K562 (cell line): ENCODE results near the gene SRGAP2B. TPM values are rescaled to one million over a fixed set of nuclear protein-coding genes. Genes with fewer than 3 reads are reported as not detected.
"Not testable (repeated sequence)": the region's sequence is repeated elsewhere in the genome, so short reads cannot be mapped to it uniquely, and the experiment has no call there.

Source experiments
- ATF1 ChIP-seq, 2 experiments: fragments of 450-650 bp in 1 of 2; IDR thresholded peaks; 2 replicates each; pipeline ENCODE4 v1.6.1; 2016; ENCODE audit warnings: missing compliant biosample characterization in 1 of 2, missing genetic modification characterization in 1 of 2
- ATF7 ChIP-seq: fragments of 450-650 bp; IDR thresholded peaks from 2 replicates; pipeline ENCODE4 v1.7.1; 2014; ENCODE audit warnings: mild to moderate bottlenecking, moderate library complexity
- BRD9 ChIP-seq: fragments of 450-650 bp; IDR thresholded peaks from 2 replicates; pipeline ENCODE4 v1.6.1; 2018; ENCODE audit warnings: low read depth; ENCODE audit not compliant: partially characterized antibody
- CEBPB ChIP-seq: fragments of 450-650 bp; IDR thresholded peaks from 2 replicates; pipeline ENCODE4 v1.6.1; 2016; ENCODE audit warnings: missing genetic modification characterization, missing compliant biosample characterization
- CEBPG ChIP-seq, 3 experiments: fragments of 200-800 bp in 1 of 3; sonication (Bioruptor generic) in 1 of 3; sonication (generic) in 1 of 3; formaldehyde crosslinking in 1 of 3; IDR thresholded peaks in 2 of 3; conservative IDR thresholded peaks in 1 of 3; 2 replicates each; pipeline versions ENCODE4 v1.6.1 to v1.8.0; 2016 to 2022; ENCODE audit warnings: missing compliant biosample characterization in 2 of 3, missing genetic modification characterization in 2 of 3, mild to moderate bottlenecking in 1 of 3, missing genetic modification reagents in 1 of 3
- CTBP1 ChIP-seq: fragments of 450-650 bp; IDR thresholded peaks from 2 replicates; pipeline ENCODE4 v1.6.1; 2016; ENCODE audit warnings: borderline replicate concordance
- CXXC5 ChIP-seq: fragments of 250-450 bp; sonication (Bioruptor Pico); IDR thresholded peaks from 2 replicates; pipeline ENCODE4 v1.8.0; 2022; ENCODE audit warnings: inconsistent platforms, mild to moderate bottlenecking, moderate library complexity
- POLR2H ChIP-seq: IDR thresholded peaks from 2 replicates; pipeline ENCODE4 v1.6.1; 2016; ENCODE audit warnings: missing genetic modification characterization, low read depth, mild to moderate bottlenecking, control low read depth, missing compliant biosample characterization, moderate library complexity
- TBP ChIP-seq: optimal IDR thresholded peaks from 2 replicates; pipeline ENCODE3; 2011; ENCODE audit warnings: low read depth, low read length, improper control_type of control experiment
- ZBTB40 ChIP-seq, 2 experiments: fragments of 450-650 bp in 1 of 2; sonication (generic) in 1 of 2; formaldehyde crosslinking in 1 of 2; IDR thresholded peaks; 2 replicates each; pipeline versions ENCODE4 v1.7.1 to v1.9.0; 2016 to 2022; ENCODE audit warnings: inconsistent platforms in 1 of 2, mild to moderate bottlenecking in 1 of 2, missing genetic modification reagents in 1 of 2
- polyA plus RNA-seq, 8 experiments: library from polyadenylated mRNA; depleted of rRNA in 4 of 8; stranded (reverse) in 5 of 8; unstranded in 3 of 8; fragments of >200 nt; fragmentation: Nextera tagmentation in 2 of 8; fragmentation: Illumina TruSeq in 1 of 8; extraction: Ambion mirVana in 2 of 8; extraction: Trizol in 1 of 8; gene quantifications; 2 replicates each; pipeline versions ENCODE4 v1.2.1 to v1.2.3, GENCODE V29; 2011 to 2014; ENCODE audit warnings: inconsistent platforms in 1 of 8, missing spikeins in 1 of 8
- total RNA-seq, 7 experiments: library from RNA; depleted of rRNA in 6 of 7; stranded (reverse); fragments of >200 nt in 6 of 7; fragmentation: Illumina TruSeq in 2 of 7; extraction: Trizol in 2 of 7; gene quantifications; 2 replicates each; pipeline versions ENCODE4 v1.2.1 to v1.2.3, GENCODE V29; 2011 to 2021; ENCODE audit warnings: low replicate concordance in 1 of 7

The SRGAP2B gene
- total and polyA plus RNA-seq, 9 of the 15 experiments (the other 6 are each of a cell fraction or from before 2014, with no cell fraction given): 2.5 to 17.6 (median 4.0) TPM

- TF ChIP-seq ZBTB40 (IDR thresholded peaks at IDR 0.05) (peak; percentile 77), CEBPB (tag) (peak; percentile 98), CTBP1 (0 out of 2 replicates have a peak, but pooled peaks have one; percentile 22), ATF7 (0 out of 2 replicates have a peak, but pooled peaks have one; percentile 27), ATF1 (tag; IDR thresholded peaks at IDR 0.05) (peak; percentile 45; the same call in 1 of the 2 replicates), CEBPG (tag; conservative IDR thresholded peaks at IDR 0.05 in 1 of 2, IDR thresholded peaks at IDR 0.05 in 1 of 2) (peak; percentile 65 to 74), TBP (peak; percentile 38), CXXC5 (CRISPR knock-in tag) (peak; percentile 43; the same call in 1 of the 2 replicates), POLR2H (tag) (peak; percentile 99), BRD9 (peak; percentile 77)
- TF ChIP-seq ZBTB40, ATF1, CEBPG (CRISPR knock-in tag; IDR thresholded peaks at IDR 0.05): not testable (repeated sequence)
These were observed 33.8 kb upstream of the SRGAP2B start (continued) for GRCh38 chr1:145128697-145129469.
